H9 (cell line): ENCODE measurements around the gene FKTN. TPM values are rescaled to one million over a fixed set of nuclear protein-coding genes. Genes with fewer than 3 reads are reported as not detected.

Experiments used
- DNase-seq: peaks from one replicate; pipeline ENCODE4 v3.0.0-alpha.2; 2017
- H2AFZ ChIP-seq: one replicate; pipeline ENCODE4 v1.6.1; 2013; ENCODE audit warnings: mild to moderate bottlenecking, low read length, control low read depth, moderate library complexity
- H2AK5ac ChIP-seq: 2 replicates; pipeline ENCODE4 v1.6.1; 2013; ENCODE audit warnings: low read length, control low read depth, mixed read lengths; ENCODE audit not compliant: insufficient read length
- H2BK120ac ChIP-seq: one replicate; pipeline ENCODE4 v1.6.1; 2013; ENCODE audit warnings: low read depth, mild to moderate bottlenecking, low read length, control low read depth, inconsistent platforms; ENCODE audit not compliant: poor library complexity, severe bottlenecking
- H2BK12ac ChIP-seq: 2 replicates; pipeline ENCODE4 v1.6.1; 2013; ENCODE audit warnings: low read length, control low read depth, mixed read lengths, low read depth; ENCODE audit not compliant: insufficient read length
- H2BK15ac ChIP-seq: 2 replicates; pipeline ENCODE4 v1.6.1; 2013; ENCODE audit warnings: low read depth, low read length, control low read depth
- H2BK20ac ChIP-seq: one replicate; pipeline ENCODE4 v1.6.1; 2013; ENCODE audit warnings: low read depth, mild to moderate bottlenecking, low read length, control low read depth, inconsistent platforms; ENCODE audit not compliant: poor library complexity, severe bottlenecking
- H2BK5ac ChIP-seq: 2 replicates; pipeline ENCODE4 v1.6.1; 2013; ENCODE audit warnings: low read length, control low read depth, mixed read lengths; ENCODE audit not compliant: insufficient read length
- H3K14ac ChIP-seq: 2 replicates; pipeline ENCODE4 v1.6.1; 2013; ENCODE audit warnings: low read length, control low read depth; ENCODE audit not compliant: insufficient read depth
- H3K18ac ChIP-seq: 2 replicates; pipeline ENCODE4 v1.6.1; 2013; ENCODE audit warnings: low read depth, mild to moderate bottlenecking, mixed read lengths, low read length, control low read depth; ENCODE audit not compliant: insufficient read length
- H3K23ac ChIP-seq: 2 replicates; pipeline ENCODE4 v1.6.1; 2013; ENCODE audit warnings: low read length, control low read depth, mixed read lengths, low read depth; ENCODE audit not compliant: insufficient read length
- H3K23me2 ChIP-seq: 2 replicates; pipeline ENCODE4 v1.6.1; 2013; ENCODE audit warnings: low read depth, mild to moderate bottlenecking, mixed read lengths, low read length, control low read depth; ENCODE audit not compliant: insufficient read length, poor library complexity, severe bottlenecking
- H3K27ac ChIP-seq: 2 replicates; pipeline ENCODE4 v1.5.1; 2013; ENCODE audit warnings: low read length, control low read depth, mixed read lengths, low read depth; ENCODE audit not compliant: insufficient read length
- H3K27me3 ChIP-seq: 2 replicates; pipeline ENCODE4 v1.6.1; 2013; ENCODE audit warnings: low read length, control low read depth, inconsistent platforms; ENCODE audit not compliant: insufficient read depth
- H3K4ac ChIP-seq: 2 replicates; pipeline ENCODE4 v1.6.1; 2013; ENCODE audit warnings: low read depth, mild to moderate bottlenecking, control low read depth, inconsistent platforms, low read length, moderate library complexity
- H3K4me1 ChIP-seq: 2 replicates; pipeline ENCODE4 v1.6.1; 2013; ENCODE audit warnings: low read length, control low read depth, inconsistent platforms; ENCODE audit not compliant: insufficient read depth
- H3K4me2 ChIP-seq: 2 replicates; pipeline ENCODE4 v1.6.1; 2013; ENCODE audit warnings: low read length, control low read depth, mixed read lengths; ENCODE audit not compliant: insufficient read length, insufficient read depth
- H3K56ac ChIP-seq: 2 replicates; pipeline ENCODE4 v1.6.1; 2013; ENCODE audit warnings: low read depth, mild to moderate bottlenecking, mixed read lengths, low read length, control low read depth; ENCODE audit not compliant: insufficient read length
- H3K79me1 ChIP-seq: 2 replicates; pipeline ENCODE4 v1.6.1; 2013; ENCODE audit warnings: low read depth, mild to moderate bottlenecking, moderate library complexity, low read length, control low read depth, inconsistent platforms; ENCODE audit not compliant: insufficient read depth, poor library complexity, severe bottlenecking
- H3K79me2 ChIP-seq: 2 replicates; pipeline ENCODE4 v1.6.1; 2013; ENCODE audit warnings: low read length, control low read depth, inconsistent platforms; ENCODE audit not compliant: insufficient read depth
- H3K9ac ChIP-seq: 2 replicates; pipeline ENCODE4 v1.6.1; 2013; ENCODE audit warnings: low read length, control low read depth, mixed read lengths; ENCODE audit not compliant: insufficient read length; ENCODE audit errors: extremely low read depth
- H3K9me3 ChIP-seq: one replicate; pipeline ENCODE4 v1.6.1; 2013; ENCODE audit warnings: low read depth, low read length, inconsistent platforms; ENCODE audit not compliant: control insufficient read depth
- H3T11ph ChIP-seq: one replicate; pipeline ENCODE4 v1.6.1; 2013; ENCODE audit warnings: mild to moderate bottlenecking, low read length, control low read depth, inconsistent platforms
- H4K20me1 ChIP-seq: one replicate; pipeline ENCODE4 v1.6.1; 2013; ENCODE audit not compliant: control insufficient read depth, insufficient read length, insufficient read depth
- H4K5ac ChIP-seq: 2 replicates; pipeline ENCODE4 v1.6.1; 2013; ENCODE audit warnings: low read depth, mild to moderate bottlenecking, mixed read lengths, low read length, control low read depth; ENCODE audit not compliant: insufficient read length
- H4K8ac ChIP-seq: replicated peaks from 2 replicates; pipeline ENCODE4 v1.6.1; 2013; ENCODE audit warnings: low read length, control low read depth, mixed read lengths, low read depth; ENCODE audit not compliant: insufficient read length
- H4K91ac ChIP-seq: 2 replicates; pipeline ENCODE4 v1.6.1; 2013; ENCODE audit warnings: low read depth, mild to moderate bottlenecking, moderate library complexity, mixed read lengths, low read length, control low read depth; ENCODE audit not compliant: insufficient read length
- H3K27ac Mint-ChIP-seq, 3 experiments: 2 replicates in 2 of 3; 3 replicates in 1 of 3; pipeline ENCODE4 v1.8.0; 2020 to 2021; ENCODE audit warnings: mixed read lengths in 3 of 3, mild to moderate bottlenecking in 1 of 3, moderate library complexity in 1 of 3
- H3K27me3 Mint-ChIP-seq: 2 replicates; pipeline ENCODE4 v1.8.0; 2021; ENCODE audit warnings: low read depth, mild to moderate bottlenecking, moderate library complexity, mixed read lengths
- H3K36me3 Mint-ChIP-seq, 3 experiments: 2 replicates in 2 of 3; 3 replicates in 1 of 3; pipeline ENCODE4 v1.8.0; 2020 to 2021; ENCODE audit warnings: low read depth in 3 of 3, mixed read lengths in 3 of 3; ENCODE audit not compliant: insufficient read depth in 1 of 3
- H3K4me1 Mint-ChIP-seq, 2 experiments: 2 replicates each; pipeline ENCODE4 v1.8.0; 2020; ENCODE audit warnings: mixed read lengths in 2 of 2
- H3K4me3 Mint-ChIP-seq, 2 experiments: 2 replicates in 1 of 2; 3 replicates in 1 of 2; pipeline ENCODE4 v1.8.0; 2020 to 2021; ENCODE audit warnings: mild to moderate bottlenecking in 2 of 2, mixed read lengths in 2 of 2, moderate library complexity in 1 of 2
- H3K9me3 Mint-ChIP-seq, 2 experiments: 2 replicates in 1 of 2; 3 replicates in 1 of 2; pipeline ENCODE4 v1.8.0; 2020; ENCODE audit warnings: mild to moderate bottlenecking in 2 of 2, mixed read lengths in 2 of 2, moderate library complexity in 1 of 2
- CTCF ChIP-seq: fragments of 200-600 bp; sonication (generic); conservative IDR thresholded peaks from 3 replicates; pipeline ENCODE4 v1.8.0; 2021; ENCODE audit warnings: antibody characterized with exemption, mild to moderate bottlenecking
- WGBS: extraction: QIAGEN DNeasy Blood & Tissue Kit; methylation state at CpG from one replicate; pipeline ENCODE4 v1.1.7; 2013; ENCODE audit warnings: missing lambda C conversion rate, low lambda C conversion rate, mixed read lengths; ENCODE audit not compliant: insufficient read length; ENCODE audit errors: extremely low coverage; 5-methylcytosine and 5-hydroxymethylcytosine counted together
- total RNA-seq: library from RNA; stranded (reverse); gene quantifications from 2 replicates; pipeline ENCODE4 v1.2.1, GENCODE V29; 2021

FKTN gene
- total RNA-seq, 1 experiment from 2014 or later, result 14.3 TPM

DNA sequence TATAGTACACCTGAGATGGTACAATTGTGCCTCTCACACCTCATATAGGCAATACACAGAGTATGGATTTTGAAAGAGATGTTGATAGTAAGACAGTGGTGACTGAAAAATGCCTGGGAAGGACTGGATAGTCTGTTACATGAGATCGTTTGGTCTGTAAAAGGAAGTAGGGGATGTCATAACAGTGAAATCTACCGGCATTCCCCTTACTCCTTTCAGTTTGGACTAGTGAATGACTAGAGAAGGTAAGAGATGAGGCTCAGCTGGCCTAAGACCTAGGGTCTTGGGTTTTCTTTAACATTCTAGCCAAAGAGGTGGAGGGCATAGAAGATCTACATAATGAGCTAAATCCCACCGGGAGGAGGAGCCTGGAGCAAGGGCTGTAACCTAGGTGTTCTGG is 112.4 kb downstream of the FKTN start:
- Mint-ChIP-seq H3K4me1 (peaks cover 7 to 24% of the 10 kb centered on the region in 2 experiments; a peak in 3 of 4 replicates), H3K4me3 (no peak overlapping the region), H3K9me3 (no peaks in the 10 kb centered on the region), H3K27ac (no peak overlapping the region), H3K36me3 (no peaks in the 10 kb centered on the region), H3K27me3 (no peaks in the 10 kb centered on the region; the same call in 1 of the 2 replicates)
- no peak overlapping the region for H3K18ac ChIP-seq
- H3K4me2 ChIP-seq, result no peak overlapping the region
- DNase-seq, result no peak
- H2AFZ ChIP-seq, result no peak overlapping the region
- no peak overlapping the region for H4K91ac ChIP-seq
- H2AK5ac ChIP-seq, result no peak overlapping the region
- no peaks in the 10 kb centered on the region for H3K9me3 ChIP-seq
- TF ChIP-seq CTCF, result no peak
- H3K4ac ChIP-seq, result no peak overlapping the region
- H4K5ac ChIP-seq, result no peak overlapping the region
- H3K23ac ChIP-seq, result no peak overlapping the region
- H3T11ph ChIP-seq, result no peak overlapping the region
- H2BK15ac ChIP-seq, result no peak overlapping the region
- no CpG with 5 or more reads among the region's 3 CpGs for WGBS
- no peak overlapping the region for H2BK12ac ChIP-seq
- no peak overlapping the region for H4K8ac ChIP-seq
- no peaks in the 10 kb centered on the region for H3K79me2 ChIP-seq
- no peak overlapping the region for H3K9ac ChIP-seq
- no peaks in the 10 kb centered on the region for H3K27me3 ChIP-seq
- H3K79me1 ChIP-seq, result no peaks in the 10 kb centered on the region
- no peak overlapping the region for H2BK5ac ChIP-seq
- H4K20me1 ChIP-seq, result no peaks in the 10 kb centered on the region
- H2BK20ac ChIP-seq, result no peak overlapping the region
- H3K23me2 ChIP-seq, result no peaks in the 10 kb centered on the region
- H3K4me1 ChIP-seq, result no peaks in the 10 kb centered on the region
- no peak overlapping the region for H2BK120ac ChIP-seq
- H3K14ac ChIP-seq, result no peak overlapping the region
- no peak overlapping the region for H3K27ac ChIP-seq
- H3K56ac ChIP-seq, result no peak overlapping the region
